H9 (cell line): Measurements from ENCODE around the gene GRIP1. TPM values are rescaled to one million over a fixed set of nuclear protein-coding genes. Genes with fewer than 3 reads are reported as not detected.

Experiments used
- DNase-seq: peaks from one replicate; pipeline ENCODE4 v3.0.0-alpha.2; 2017
- H2AFZ ChIP-seq: one replicate; pipeline ENCODE4 v1.6.1; 2013; ENCODE audit warnings: mild to moderate bottlenecking, low read length, control low read depth, moderate library complexity
- H2AK5ac ChIP-seq: 2 replicates; pipeline ENCODE4 v1.6.1; 2013; ENCODE audit warnings: low read length, control low read depth, mixed read lengths; ENCODE audit not compliant: insufficient read length
- H2BK120ac ChIP-seq: one replicate; pipeline ENCODE4 v1.6.1; 2013; ENCODE audit warnings: low read depth, mild to moderate bottlenecking, low read length, control low read depth, inconsistent platforms; ENCODE audit not compliant: poor library complexity, severe bottlenecking
- H2BK12ac ChIP-seq: 2 replicates; pipeline ENCODE4 v1.6.1; 2013; ENCODE audit warnings: low read length, control low read depth, mixed read lengths, low read depth; ENCODE audit not compliant: insufficient read length
- H2BK15ac ChIP-seq: 2 replicates; pipeline ENCODE4 v1.6.1; 2013; ENCODE audit warnings: low read depth, low read length, control low read depth
- H2BK20ac ChIP-seq: one replicate; pipeline ENCODE4 v1.6.1; 2013; ENCODE audit warnings: low read depth, mild to moderate bottlenecking, low read length, control low read depth, inconsistent platforms; ENCODE audit not compliant: poor library complexity, severe bottlenecking
- H2BK5ac ChIP-seq: 2 replicates; pipeline ENCODE4 v1.6.1; 2013; ENCODE audit warnings: low read length, control low read depth, mixed read lengths; ENCODE audit not compliant: insufficient read length
- H3K14ac ChIP-seq: 2 replicates; pipeline ENCODE4 v1.6.1; 2013; ENCODE audit warnings: low read length, control low read depth; ENCODE audit not compliant: insufficient read depth
- H3K18ac ChIP-seq: 2 replicates; pipeline ENCODE4 v1.6.1; 2013; ENCODE audit warnings: low read depth, mild to moderate bottlenecking, mixed read lengths, low read length, control low read depth; ENCODE audit not compliant: insufficient read length
- H3K23ac ChIP-seq: 2 replicates; pipeline ENCODE4 v1.6.1; 2013; ENCODE audit warnings: low read length, control low read depth, mixed read lengths, low read depth; ENCODE audit not compliant: insufficient read length
- H3K23me2 ChIP-seq: 2 replicates; pipeline ENCODE4 v1.6.1; 2013; ENCODE audit warnings: low read depth, mild to moderate bottlenecking, mixed read lengths, low read length, control low read depth; ENCODE audit not compliant: insufficient read length, poor library complexity, severe bottlenecking
- H3K27ac ChIP-seq: 2 replicates; pipeline ENCODE4 v1.5.1; 2013; ENCODE audit warnings: low read length, control low read depth, mixed read lengths, low read depth; ENCODE audit not compliant: insufficient read length
- H3K27me3 ChIP-seq: 2 replicates; pipeline ENCODE4 v1.6.1; 2013; ENCODE audit warnings: low read length, control low read depth, inconsistent platforms; ENCODE audit not compliant: insufficient read depth
- H3K4ac ChIP-seq: 2 replicates; pipeline ENCODE4 v1.6.1; 2013; ENCODE audit warnings: low read depth, mild to moderate bottlenecking, control low read depth, inconsistent platforms, low read length, moderate library complexity
- H3K4me1 ChIP-seq: 2 replicates; pipeline ENCODE4 v1.6.1; 2013; ENCODE audit warnings: low read length, control low read depth, inconsistent platforms; ENCODE audit not compliant: insufficient read depth
- H3K4me2 ChIP-seq: 2 replicates; pipeline ENCODE4 v1.6.1; 2013; ENCODE audit warnings: low read length, control low read depth, mixed read lengths; ENCODE audit not compliant: insufficient read length, insufficient read depth
- H3K56ac ChIP-seq: 2 replicates; pipeline ENCODE4 v1.6.1; 2013; ENCODE audit warnings: low read depth, mild to moderate bottlenecking, mixed read lengths, low read length, control low read depth; ENCODE audit not compliant: insufficient read length
- H3K79me1 ChIP-seq: 2 replicates; pipeline ENCODE4 v1.6.1; 2013; ENCODE audit warnings: low read depth, mild to moderate bottlenecking, moderate library complexity, low read length, control low read depth, inconsistent platforms; ENCODE audit not compliant: insufficient read depth, poor library complexity, severe bottlenecking
- H3K79me2 ChIP-seq: 2 replicates; pipeline ENCODE4 v1.6.1; 2013; ENCODE audit warnings: low read length, control low read depth, inconsistent platforms; ENCODE audit not compliant: insufficient read depth
- H3K9ac ChIP-seq: 2 replicates; pipeline ENCODE4 v1.6.1; 2013; ENCODE audit warnings: low read length, control low read depth, mixed read lengths; ENCODE audit not compliant: insufficient read length; ENCODE audit errors: extremely low read depth
- H3K9me3 ChIP-seq: one replicate; pipeline ENCODE4 v1.6.1; 2013; ENCODE audit warnings: low read depth, low read length, inconsistent platforms; ENCODE audit not compliant: control insufficient read depth
- H3T11ph ChIP-seq: one replicate; pipeline ENCODE4 v1.6.1; 2013; ENCODE audit warnings: mild to moderate bottlenecking, low read length, control low read depth, inconsistent platforms
- H4K20me1 ChIP-seq: one replicate; pipeline ENCODE4 v1.6.1; 2013; ENCODE audit not compliant: control insufficient read depth, insufficient read length, insufficient read depth
- H4K5ac ChIP-seq: 2 replicates; pipeline ENCODE4 v1.6.1; 2013; ENCODE audit warnings: low read depth, mild to moderate bottlenecking, mixed read lengths, low read length, control low read depth; ENCODE audit not compliant: insufficient read length
- H4K8ac ChIP-seq: replicated peaks from 2 replicates; pipeline ENCODE4 v1.6.1; 2013; ENCODE audit warnings: low read length, control low read depth, mixed read lengths, low read depth; ENCODE audit not compliant: insufficient read length
- H4K91ac ChIP-seq: 2 replicates; pipeline ENCODE4 v1.6.1; 2013; ENCODE audit warnings: low read depth, mild to moderate bottlenecking, moderate library complexity, mixed read lengths, low read length, control low read depth; ENCODE audit not compliant: insufficient read length
- H3K27ac Mint-ChIP-seq, 3 experiments: 2 replicates in 2 of 3; 3 replicates in 1 of 3; pipeline ENCODE4 v1.8.0; 2020 to 2021; ENCODE audit warnings: mixed read lengths in 3 of 3, mild to moderate bottlenecking in 1 of 3, moderate library complexity in 1 of 3
- H3K27me3 Mint-ChIP-seq: 2 replicates; pipeline ENCODE4 v1.8.0; 2021; ENCODE audit warnings: low read depth, mild to moderate bottlenecking, moderate library complexity, mixed read lengths
- H3K36me3 Mint-ChIP-seq, 3 experiments: 2 replicates in 2 of 3; 3 replicates in 1 of 3; pipeline ENCODE4 v1.8.0; 2020 to 2021; ENCODE audit warnings: low read depth in 3 of 3, mixed read lengths in 3 of 3; ENCODE audit not compliant: insufficient read depth in 1 of 3
- H3K4me1 Mint-ChIP-seq, 2 experiments: 2 replicates each; pipeline ENCODE4 v1.8.0; 2020; ENCODE audit warnings: mixed read lengths in 2 of 2
- H3K4me3 Mint-ChIP-seq, 2 experiments: 2 replicates in 1 of 2; 3 replicates in 1 of 2; pipeline ENCODE4 v1.8.0; 2020 to 2021; ENCODE audit warnings: mild to moderate bottlenecking in 2 of 2, mixed read lengths in 2 of 2, moderate library complexity in 1 of 2
- H3K9me3 Mint-ChIP-seq, 2 experiments: 2 replicates in 1 of 2; 3 replicates in 1 of 2; pipeline ENCODE4 v1.8.0; 2020; ENCODE audit warnings: mild to moderate bottlenecking in 2 of 2, mixed read lengths in 2 of 2, moderate library complexity in 1 of 2
- CTCF ChIP-seq: fragments of 200-600 bp; sonication (generic); conservative IDR thresholded peaks from 3 replicates; pipeline ENCODE4 v1.8.0; 2021; ENCODE audit warnings: antibody characterized with exemption, mild to moderate bottlenecking
- WGBS: extraction: QIAGEN DNeasy Blood & Tissue Kit; methylation state at CpG from one replicate; pipeline ENCODE4 v1.1.7; 2013; ENCODE audit warnings: missing lambda C conversion rate, low lambda C conversion rate, mixed read lengths; ENCODE audit not compliant: insufficient read length; ENCODE audit errors: extremely low coverage; 5-methylcytosine and 5-hydroxymethylcytosine counted together
- total RNA-seq: library from RNA; stranded (reverse); gene quantifications from 2 replicates; pipeline ENCODE4 v1.2.1, GENCODE V29; 2021

Gene GRIP1
- total RNA-seq, 1 experiment from 2014 or later: 19.5 TPM

- H3K4me1 Mint-ChIP-seq: no peaks in the 10 kb centered on the region; a peak in 1 of 4 replicates
- H3K9ac ChIP-seq: no peak overlapping the region
- H2BK20ac ChIP-seq: no peak overlapping the region
- no peak overlapping the region for H2BK15ac ChIP-seq
- no peaks in the 10 kb centered on the region for H3K4me1 ChIP-seq
- H4K8ac ChIP-seq: no peak overlapping the region
- H2AK5ac ChIP-seq: no peak overlapping the region
- no peak for DNase-seq
- H3K23me2 ChIP-seq: no peaks in the 10 kb centered on the region
- no peak overlapping the region for H3K4ac ChIP-seq
- no peak overlapping the region for H3K4me2 ChIP-seq
- H4K20me1 ChIP-seq: no peaks in the 10 kb centered on the region
- no peaks in the 10 kb centered on the region for H3K36me3 Mint-ChIP-seq
- no peaks in the 10 kb centered on the region for H3K9me3 ChIP-seq
- H3K27me3 Mint-ChIP-seq: no peaks in the 10 kb centered on the region
- no peak overlapping the region for H2AFZ ChIP-seq
- H3K79me2 ChIP-seq: no peaks in the 10 kb centered on the region
- H3K56ac ChIP-seq: no peak overlapping the region
- H3K23ac ChIP-seq: no peak overlapping the region
- H3T11ph ChIP-seq: no peak overlapping the region
- H3K27ac Mint-ChIP-seq: no peak overlapping the region; a peak in 1 of 7 replicates
- no peak overlapping the region for H3K14ac ChIP-seq
- H2BK5ac ChIP-seq: no peak overlapping the region
- H3K27me3 ChIP-seq: no peaks in the 10 kb centered on the region
- H3K18ac ChIP-seq: no peak overlapping the region
- no peak for TF ChIP-seq CTCF
- H3K4me3 Mint-ChIP-seq: no peak overlapping the region
- H3K9me3 Mint-ChIP-seq: no peaks in the 10 kb centered on the region
- H4K5ac ChIP-seq: no peak overlapping the region
- no peak overlapping the region for H3K27ac ChIP-seq
- no peak overlapping the region for H2BK12ac ChIP-seq
- no peak overlapping the region for H2BK120ac ChIP-seq
- no CpG with 5 or more reads among the region's 1 CpG for WGBS
- no peaks in the 10 kb centered on the region for H3K79me1 ChIP-seq
- H4K91ac ChIP-seq: no peak overlapping the region
These were observed 45.2 kb downstream of the GRIP1 start for GRCh38 chr12:66633676-66634075.
